ENCODE data around the gene MPZL3.
A peak's percentile ranks its signal among the peaks of the same experiment; 100 is the strongest.
"Not testable (repeated sequence)": the region's sequence is repeated elsewhere in the genome, so short reads cannot be mapped to it uniquely, and the experiment has no call there.

The MPZL3 gene

GRCh38 chr11:118211006-118211405 lies 41.2 kb downstream of the MPZL3 start:
- DNase-seq = peak; percentile 55

GRCh38 chr11:118210323-118210722 lies 41.8 kb downstream of the MPZL3 start:
- no peak for DNase-seq

GRCh38 chr11:118209033-118209432 lies 43.1 kb downstream of the MPZL3 start:
- DNase-seq = no peak

GRCh38 chr11:118207079-118207478 lies 45.1 kb downstream of the MPZL3 start:
- DNase-seq = no peak

DNA sequence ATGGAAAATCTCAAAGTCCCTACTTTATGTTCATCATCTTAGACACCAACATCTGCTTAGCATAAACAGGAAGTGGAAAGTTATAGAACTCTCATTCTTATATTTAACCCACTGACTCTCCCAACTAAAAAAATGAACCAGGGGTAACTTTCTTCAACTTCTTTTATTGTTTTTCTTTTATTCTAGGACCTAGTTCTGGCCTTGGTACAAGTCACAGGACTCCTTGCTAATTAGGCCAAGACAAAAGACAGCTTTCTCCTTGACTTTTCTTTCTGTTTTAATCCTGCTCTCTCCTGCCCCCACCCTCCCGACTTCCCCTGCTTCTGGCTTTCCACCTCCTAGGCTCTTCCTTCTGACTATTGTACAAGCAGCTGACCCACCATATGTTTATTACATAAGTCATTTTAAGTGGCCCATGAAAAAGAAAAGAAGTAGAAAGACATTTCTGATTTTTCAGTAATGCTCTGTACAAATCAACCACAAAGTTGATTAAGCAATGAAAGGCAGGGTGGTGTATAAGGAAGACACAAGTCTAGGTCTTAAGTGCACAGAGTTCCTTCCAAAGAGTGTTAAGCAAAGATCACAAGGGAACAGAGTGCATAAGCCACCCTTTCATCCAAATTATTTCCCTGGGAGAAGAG lies 45.7 kb downstream of the MPZL3 start:
- DNase-seq = no peak

- DNase-seq = no peak
Measured at GRCh38 chr11:118205606-118206378, 46.4 kb downstream of the MPZL3 start.

DNA sequence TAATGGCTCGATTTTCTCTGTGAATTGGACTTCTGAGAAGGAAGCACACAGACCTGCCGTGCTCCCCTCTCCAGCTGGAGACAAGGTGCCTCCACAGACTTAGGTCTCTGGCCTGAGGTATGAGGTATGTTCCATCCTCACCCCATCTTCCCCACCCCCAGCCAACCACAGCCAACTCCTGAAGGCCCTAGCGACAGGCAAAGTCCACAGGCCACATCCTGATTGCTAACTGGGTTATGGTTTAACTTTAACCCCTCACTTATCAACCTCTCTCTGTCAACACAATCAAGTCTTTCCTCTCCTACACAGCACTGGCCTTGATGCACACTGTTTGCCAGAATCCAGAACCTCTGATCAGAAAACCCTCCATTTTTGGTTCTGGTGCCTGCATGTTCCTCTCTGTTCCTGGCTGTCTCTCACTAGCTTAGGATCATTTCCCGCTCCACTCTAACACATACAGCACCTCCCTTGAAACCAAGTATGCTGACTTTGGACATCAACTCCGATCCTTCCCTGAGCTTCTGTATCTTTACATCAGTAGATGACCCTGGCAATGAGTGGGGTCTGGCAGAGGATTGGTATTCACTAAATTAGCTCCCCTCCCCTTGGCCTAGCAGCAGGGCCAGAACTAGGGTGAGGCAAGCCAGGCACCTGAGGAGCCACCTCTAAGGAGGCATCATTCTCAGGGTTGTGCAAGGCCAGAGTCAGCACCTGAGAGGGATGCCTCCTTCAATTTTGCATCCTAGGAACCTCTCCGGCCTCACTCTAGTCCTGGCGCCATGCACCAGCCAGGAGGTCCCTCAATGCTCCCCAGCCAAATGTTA lies 49.4 kb downstream of the MPZL3 start:
- DNase-seq = no peak

GRCh38 chr11:118201966-118202365 lies 50.2 kb downstream of the MPZL3 start:
- DNase-seq = no peak

DNA sequence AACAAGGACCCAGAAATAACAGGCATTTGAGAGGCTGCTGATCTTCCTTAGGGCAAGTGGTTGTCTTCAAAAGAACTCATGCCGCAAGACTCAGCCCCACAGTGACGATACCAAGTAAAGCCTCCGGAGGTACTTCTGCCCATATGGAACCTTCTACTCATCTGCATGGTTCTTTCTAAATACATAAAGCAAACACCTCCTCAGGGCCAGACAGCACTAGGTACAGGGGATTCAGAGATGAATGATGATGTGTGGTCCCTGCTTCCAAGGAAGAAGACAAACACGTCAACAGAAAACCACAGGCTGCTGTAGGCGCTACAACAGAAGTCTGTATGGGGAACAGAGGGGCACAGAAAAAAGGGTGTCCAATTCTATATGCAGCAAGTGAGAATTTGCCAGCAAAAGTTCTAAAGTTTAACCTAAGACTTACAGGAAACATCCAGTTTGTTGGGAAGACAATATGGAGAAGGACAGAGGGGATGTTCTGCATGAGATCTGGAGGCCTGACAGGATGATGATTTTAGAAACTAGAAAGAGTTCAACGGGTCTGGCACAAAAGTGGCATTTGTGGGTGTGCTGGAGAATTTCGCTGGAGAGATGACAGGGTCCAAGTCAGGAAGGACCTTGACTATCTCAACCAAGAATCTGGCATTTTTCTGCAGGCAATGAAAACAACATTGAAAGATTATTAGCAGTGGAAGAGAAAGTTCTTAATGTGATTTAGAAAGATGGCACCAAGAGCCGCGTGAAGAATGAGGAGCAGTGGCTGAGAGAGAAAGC lies 51.1 kb downstream of the MPZL3 start:
- no peak for DNase-seq

GRCh38 chr11:118200497-118200896 lies 51.7 kb downstream of the MPZL3 start:
- DNase-seq = no peak

GRCh38 chr11:118199135-118199534 lies 53.0 kb downstream of the MPZL3 start:
- no peak for DNase-seq

DNA sequence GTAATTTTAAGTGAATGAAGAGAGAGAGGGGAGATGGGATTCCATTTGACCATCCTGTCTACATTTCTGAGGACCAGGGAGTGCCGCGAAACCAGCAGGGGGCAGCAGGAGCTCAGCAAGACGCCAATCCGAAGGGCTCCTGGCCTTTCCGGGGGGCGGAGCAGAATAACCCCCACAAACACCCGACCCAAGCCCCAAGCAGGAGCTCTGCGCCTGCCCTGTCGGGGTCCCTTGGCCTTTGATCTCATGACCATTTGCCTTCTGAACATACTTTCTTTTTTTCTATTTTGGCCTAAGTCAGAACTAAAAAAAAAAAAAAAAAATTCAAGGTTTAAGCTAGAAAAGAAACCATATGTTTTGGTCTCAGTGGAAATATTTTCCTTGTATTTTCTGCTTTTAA lies 53.8 kb downstream of the MPZL3 start:
- peak; percentile 70 for DNase-seq

DNA sequence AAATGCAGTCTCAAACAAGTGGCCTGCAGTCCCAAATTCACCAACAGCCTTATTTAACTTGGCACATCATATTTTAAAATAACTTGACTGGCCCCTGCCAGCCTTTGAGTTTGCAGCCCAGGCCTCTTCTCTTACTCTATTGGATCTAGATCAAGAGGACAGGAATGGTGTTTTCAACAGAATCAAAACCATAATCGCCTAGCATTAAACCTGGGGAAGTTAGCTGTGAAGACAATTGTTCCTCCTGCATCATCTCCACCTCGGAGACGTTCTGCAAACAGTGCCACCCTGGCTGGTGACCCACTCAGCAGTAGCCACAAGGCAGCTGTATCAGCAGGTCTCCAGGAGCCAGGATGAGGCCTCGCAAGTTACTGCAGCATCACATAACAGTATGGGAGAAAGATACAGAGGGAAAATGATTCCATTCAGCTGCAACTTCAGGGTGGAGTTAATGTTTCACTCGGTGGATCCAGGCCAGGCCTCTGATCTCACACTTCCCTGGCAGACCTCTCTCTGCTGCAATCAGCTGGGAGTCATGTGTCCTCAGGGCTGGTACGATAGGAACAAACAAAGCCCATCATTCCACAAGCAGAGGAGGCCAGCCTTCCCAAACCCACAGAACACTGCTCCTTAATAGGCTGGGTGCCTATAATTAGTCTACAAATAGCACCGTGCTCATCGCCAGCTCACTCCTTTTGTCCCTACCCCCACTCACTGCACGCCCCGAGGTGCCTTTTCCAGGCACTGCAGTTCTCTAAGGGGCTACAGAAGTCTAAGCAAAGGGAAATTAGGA lies 57.1 kb downstream of the MPZL3 start:
- DNase-seq = peak; percentile 91

GRCh38 chr11:118193910-118194566 lies 58.1 kb downstream of the MPZL3 start:
- DNase-seq = no peak

DNA sequence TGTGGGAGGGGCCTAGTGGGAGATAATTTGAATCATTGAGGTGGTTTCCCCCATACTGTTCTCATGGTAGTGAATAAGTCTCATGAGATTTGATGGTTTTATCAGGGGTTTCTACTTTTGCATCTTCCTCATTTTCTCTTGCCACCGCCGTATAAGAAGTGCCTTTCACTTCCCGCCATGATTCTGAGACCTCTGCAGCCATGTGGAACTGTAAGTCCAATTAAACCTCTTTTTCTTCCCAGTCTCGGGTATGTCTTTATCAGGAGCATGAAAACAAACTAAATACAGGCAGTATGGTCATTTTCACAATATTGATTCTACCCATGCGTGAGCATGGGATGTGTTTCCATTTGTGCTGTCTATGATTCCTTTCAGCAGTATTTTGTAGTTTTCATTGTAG lies 59.3 kb downstream of the MPZL3 start:
- DNase-seq = not testable (repeated sequence)

GRCh38 chr11:118190942-118191506 lies 61.1 kb downstream of the MPZL3 start:
- DNase-seq = not testable (repeated sequence)

DNA sequence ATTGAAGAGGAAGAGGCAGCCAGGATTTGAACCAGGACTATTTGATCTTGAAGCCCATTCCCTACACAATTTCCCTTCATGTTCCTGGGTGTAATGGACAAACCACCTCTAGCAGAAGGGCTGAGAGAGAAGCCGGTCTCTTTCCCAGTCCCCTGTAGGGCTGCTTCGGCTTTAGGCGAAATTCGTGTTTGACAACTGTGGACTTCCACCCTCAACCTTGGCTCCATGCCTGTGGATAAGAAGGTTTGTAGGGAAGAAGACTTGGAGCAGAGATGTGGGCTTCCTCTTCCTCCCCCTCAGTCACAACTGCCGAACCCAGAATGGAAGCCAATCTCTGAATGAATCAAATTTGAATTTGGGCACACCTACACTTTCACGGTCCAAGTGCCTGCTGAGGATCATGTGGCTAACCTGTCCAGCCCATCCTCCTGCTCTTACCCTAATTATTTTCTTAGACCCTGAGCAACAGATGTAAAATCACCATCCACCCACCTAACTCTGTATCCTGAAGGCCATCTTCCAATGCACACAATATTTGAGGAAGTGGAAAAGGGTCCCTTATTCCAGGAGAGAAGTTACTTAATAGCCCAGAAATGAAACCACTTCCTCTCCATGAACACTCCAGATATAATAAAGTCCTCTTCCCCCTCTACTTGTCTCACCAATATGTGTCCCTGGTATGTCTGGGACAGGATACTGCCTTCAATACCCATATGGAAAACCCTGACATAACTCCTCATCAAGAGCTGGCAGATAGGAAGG lies 65.6 kb downstream of the MPZL3 start:
- DNase-seq = no peak

DNA sequence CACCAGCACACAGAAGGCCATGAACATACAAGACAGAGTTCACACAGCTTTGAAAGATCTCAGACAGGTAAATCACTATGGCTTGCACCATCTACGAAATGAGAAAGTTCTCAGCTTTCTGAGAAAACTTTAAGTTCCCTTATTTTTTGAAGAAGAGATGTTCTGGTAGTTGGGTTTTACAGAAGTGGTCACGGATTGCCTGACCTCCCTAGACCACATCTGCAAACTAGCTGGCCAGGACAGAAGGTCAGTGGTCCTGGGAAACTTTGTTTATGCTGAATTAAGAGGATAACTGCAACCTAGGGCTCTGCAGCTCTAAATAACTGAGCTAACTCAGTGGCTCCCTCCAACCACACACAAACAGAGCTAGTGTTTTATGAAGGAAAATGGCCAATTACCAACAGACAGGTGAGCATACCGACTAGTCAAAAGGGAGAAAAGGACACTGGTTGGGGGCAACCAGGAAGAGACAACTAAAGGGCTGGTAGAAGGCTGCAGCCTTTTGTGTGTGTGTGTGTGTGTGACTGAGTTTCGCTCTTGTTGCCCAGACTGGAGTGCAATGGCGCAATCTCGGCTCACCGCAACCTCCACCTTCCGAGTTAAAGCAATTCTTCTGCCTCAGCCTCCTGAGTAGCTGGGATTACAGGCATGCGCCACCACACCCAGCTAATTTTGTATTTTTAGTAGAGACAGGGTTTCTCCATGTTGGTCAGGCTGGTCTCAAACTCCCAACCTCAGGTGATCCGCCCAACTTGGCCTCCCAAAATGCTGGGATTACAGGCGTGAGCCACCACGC lies 67.2 kb downstream of the MPZL3 start:
- no peak for DNase-seq

GRCh38 chr11:118183691-118184090 lies 68.5 kb downstream of the MPZL3 start:
- not testable (repeated sequence) for DNase-seq
